Measurements from ENCODE around the gene ARHGAP35. TPM values are rescaled to one million over a fixed set of nuclear protein-coding genes. Genes with fewer than 3 reads are reported as not detected.

The ARHGAP35 gene
- total RNA-seq, 1 donor from 2014 or later = 70.2 TPM

DNA sequence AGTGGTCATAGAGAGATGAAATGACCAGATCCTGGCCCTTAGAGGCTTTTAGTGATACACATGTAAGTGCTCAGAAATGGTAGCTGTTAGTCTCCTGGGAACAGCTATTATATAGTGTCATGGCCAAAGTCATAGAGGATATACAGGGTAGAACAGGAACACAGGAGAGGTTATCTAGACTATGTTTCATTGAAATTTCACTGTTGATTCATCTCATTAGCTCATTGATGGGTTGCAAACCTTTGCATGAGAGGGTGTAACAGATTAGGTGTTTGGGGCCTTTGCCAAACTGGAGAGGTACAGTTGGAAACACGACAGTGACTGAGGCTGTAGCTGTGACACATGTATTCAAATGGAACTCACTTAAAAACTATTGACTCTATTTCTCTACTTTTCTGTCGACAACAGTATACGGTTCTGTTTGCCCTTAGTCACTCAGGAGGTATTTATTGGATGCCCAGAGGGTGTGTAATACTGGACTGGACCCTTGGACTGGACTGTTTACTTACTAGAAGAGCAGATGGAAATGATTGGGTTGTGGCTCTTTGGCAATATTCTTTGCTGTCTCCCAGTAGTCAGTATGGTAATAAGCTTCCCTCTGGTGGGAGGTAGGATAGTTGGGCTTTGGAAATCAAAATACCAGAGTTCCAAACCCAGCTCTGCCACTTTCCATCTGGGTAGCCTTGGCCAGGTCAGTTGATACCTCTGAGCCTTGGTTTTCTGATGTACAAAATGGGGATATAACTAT lies 29.8 kb downstream of the ARHGAP35 start:
- Mint-ChIP-seq H3K27ac (ENCODE audit: unreplicated experiment) (peak overlapping the region; percentile 13), H3K4me1 (ENCODE audit: low read depth) (peaks cover 62% of the 10 kb centered on the region), H3K36me3 (ENCODE audit: low read depth) (no peaks in the 10 kb centered on the region), H3K4me3 (ENCODE audit: unreplicated experiment) (no peak overlapping the region), H3K27me3 (ENCODE audit: low read depth) (no peaks in the 10 kb centered on the region), H3K9me3 (ENCODE audit: low read depth) (peaks cover 3% of the 10 kb centered on the region)
- DNase-seq (ENCODE audit: low spot score) = no peak
- TF ChIP-seq, protein P1, sequence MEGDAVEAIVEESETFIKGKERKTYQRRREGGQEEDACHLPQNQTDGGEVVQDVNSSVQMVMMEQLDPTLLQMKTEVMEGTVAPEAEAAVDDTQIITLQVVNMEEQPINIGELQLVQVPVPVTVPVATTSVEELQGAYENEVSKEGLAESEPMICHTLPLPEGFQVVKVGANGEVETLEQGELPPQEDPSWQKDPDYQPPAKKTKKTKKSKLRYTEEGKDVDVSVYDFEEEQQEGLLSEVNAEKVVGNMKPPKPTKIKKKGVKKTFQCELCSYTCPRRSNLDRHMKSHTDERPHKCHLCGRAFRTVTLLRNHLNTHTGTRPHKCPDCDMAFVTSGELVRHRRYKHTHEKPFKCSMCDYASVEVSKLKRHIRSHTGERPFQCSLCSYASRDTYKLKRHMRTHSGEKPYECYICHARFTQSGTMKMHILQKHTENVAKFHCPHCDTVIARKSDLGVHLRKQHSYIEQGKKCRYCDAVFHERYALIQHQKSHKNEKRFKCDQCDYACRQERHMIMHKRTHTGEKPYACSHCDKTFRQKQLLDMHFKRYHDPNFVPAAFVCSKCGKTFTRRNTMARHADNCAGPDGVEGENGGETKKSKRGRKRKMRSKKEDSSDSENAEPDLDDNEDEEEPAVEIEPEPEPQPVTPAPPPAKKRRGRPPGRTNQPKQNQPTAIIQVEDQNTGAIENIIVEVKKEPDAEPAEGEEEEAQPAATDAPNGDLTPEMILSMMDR (IDR thresholded peaks at IDR 0.05) = no peak

DNA sequence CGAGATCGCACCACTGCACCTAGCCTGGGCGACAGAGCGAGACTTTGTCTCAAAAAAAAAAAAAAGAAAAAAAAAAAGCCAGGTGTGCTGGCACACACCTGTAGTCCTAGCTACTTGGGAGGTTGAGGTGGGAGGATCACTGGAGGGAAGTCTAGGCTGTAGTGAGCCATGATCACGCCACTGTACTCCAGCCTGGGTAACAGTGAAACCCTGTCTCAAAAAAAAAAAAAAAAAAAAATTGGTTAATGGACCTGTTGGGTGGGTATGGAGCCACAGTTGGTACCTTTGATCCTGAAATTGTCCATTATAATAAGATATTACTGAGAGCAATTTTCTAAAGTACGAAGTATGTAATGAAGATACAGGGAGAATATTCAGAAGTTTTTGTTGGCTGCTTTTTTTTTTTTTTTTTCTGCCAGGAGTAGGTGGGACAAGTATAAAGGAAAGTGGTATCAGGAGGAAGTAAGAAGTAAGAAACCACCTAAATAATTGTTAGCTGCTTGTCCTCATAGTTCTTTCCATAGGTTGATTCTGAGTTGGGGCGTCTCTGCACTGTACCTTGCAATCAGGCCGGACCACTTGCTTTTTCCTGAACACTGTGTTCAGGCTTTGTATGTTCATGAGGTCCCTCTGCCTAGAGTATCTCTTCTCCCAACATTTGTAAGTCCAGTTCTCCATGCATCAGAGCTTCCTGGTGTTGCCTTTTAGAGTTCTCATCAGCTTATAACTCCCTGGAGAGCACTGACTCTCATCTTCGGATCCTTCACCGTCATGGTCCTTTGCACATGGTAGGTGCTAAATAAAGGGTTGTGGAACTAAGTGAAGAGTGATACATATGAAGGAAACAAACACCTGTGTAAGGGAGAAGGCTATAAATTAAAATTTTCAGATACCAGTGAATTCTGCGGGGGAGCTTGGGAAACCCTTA lies 31.7 kb downstream of the ARHGAP35 start:
- H3K4me3 Mint-ChIP-seq (ENCODE audit: unreplicated experiment) = no peak overlapping the region

DNA sequence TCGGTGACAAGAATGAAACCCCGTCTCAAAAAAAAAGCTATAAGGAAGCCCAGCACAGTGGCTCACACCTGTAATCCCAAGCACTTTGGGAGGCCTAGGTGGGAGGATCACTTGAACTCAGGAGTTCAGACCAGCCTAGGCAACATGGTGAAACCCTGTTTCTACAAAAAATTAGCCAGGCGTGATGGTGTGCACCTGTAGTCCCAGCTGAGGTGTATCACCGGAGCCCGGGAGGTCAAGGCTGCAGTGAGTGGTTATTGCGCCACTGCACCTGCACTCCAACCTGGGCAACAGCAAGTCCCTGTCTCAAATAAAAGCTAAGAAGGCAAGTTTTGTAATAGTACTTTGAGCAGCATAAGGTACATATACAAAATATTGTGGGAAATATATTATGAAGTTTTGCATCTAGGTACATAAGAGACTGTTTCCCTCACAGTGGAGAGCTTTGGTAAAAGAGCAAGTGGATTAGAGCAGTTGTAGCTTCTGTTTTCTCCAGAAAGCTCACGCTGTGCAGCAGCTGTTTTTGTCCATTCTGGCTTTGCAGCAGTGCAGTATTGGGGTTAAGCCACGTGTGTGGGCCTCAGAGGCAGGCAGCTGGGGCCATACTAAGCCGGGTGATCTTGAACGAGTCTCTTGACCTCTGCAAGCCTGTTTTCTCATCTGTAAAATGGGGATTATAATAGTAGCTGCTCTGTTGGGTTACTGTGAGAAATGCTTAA lies 35.4 kb downstream of the ARHGAP35 start:
- Mint-ChIP-seq H3K4me1 (ENCODE audit: low read depth) (peaks cover 59% of the 10 kb centered on the region), H3K27me3 (ENCODE audit: low read depth) (no peaks in the 10 kb centered on the region), H3K27ac (ENCODE audit: unreplicated experiment) (no peak overlapping the region), H3K4me3 (ENCODE audit: unreplicated experiment) (no peak overlapping the region), H3K36me3 (ENCODE audit: low read depth) (no peaks in the 10 kb centered on the region), H3K9me3 (ENCODE audit: low read depth) (no peaks in the 10 kb centered on the region)
- no peak for DNase-seq (ENCODE audit: low spot score)
- TF ChIP-seq, protein P1 (IDR thresholded peaks at IDR 0.05) = no peak

More for the DNA sequence above, 31.7 kb downstream of the ARHGAP35 start:
- TF ChIP-seq, protein P1 (IDR thresholded peaks at IDR 0.05) = no peak
- Mint-ChIP-seq H3K4me1 (ENCODE audit: low read depth) (peaks cover 50% of the 10 kb centered on the region), H3K36me3 (ENCODE audit: low read depth) (no peaks in the 10 kb centered on the region), H3K27me3 (ENCODE audit: low read depth) (no peaks in the 10 kb centered on the region), H3K27ac (ENCODE audit: unreplicated experiment) (peak overlapping the region; percentile 72), H3K9me3 (ENCODE audit: low read depth) (peaks cover 2% of the 10 kb centered on the region)
- no peak for DNase-seq (ENCODE audit: low spot score)

DNA sequence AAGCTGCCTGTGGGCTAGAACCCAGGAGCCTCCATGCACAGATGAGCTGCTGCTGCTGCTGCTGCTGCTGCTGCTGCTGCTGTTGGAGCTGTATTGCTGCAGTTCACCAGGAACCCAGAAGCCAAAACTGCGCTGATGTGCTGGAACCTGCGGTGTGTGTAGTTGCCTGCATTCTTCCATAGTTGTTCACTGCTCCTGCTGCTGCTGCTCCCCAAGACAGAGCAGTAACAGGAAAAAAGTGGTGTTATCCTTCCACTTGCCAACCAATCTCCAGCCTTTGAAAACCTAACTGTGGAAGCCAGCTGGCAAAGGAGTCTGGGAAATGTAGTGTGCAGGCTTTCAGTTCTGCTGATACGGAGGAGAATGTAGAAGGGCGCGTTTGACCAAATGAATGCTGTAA lies 37.9 kb downstream of the ARHGAP35 start:
- Mint-ChIP-seq H3K4me3 (ENCODE audit: unreplicated experiment) (no peak overlapping the region), H3K4me1 (ENCODE audit: low read depth) (peaks cover 69% of the 10 kb centered on the region), H3K27ac (ENCODE audit: unreplicated experiment) (peak overlapping the region; percentile 50), H3K36me3 (ENCODE audit: low read depth) (no peaks in the 10 kb centered on the region), H3K27me3 (ENCODE audit: low read depth) (no peaks in the 10 kb centered on the region), H3K9me3 (ENCODE audit: low read depth) (no peaks in the 10 kb centered on the region)
- DNase-seq (ENCODE audit: low spot score) = no peak
- TF ChIP-seq, protein P1 (IDR thresholded peaks at IDR 0.05) = no peak

DNA sequence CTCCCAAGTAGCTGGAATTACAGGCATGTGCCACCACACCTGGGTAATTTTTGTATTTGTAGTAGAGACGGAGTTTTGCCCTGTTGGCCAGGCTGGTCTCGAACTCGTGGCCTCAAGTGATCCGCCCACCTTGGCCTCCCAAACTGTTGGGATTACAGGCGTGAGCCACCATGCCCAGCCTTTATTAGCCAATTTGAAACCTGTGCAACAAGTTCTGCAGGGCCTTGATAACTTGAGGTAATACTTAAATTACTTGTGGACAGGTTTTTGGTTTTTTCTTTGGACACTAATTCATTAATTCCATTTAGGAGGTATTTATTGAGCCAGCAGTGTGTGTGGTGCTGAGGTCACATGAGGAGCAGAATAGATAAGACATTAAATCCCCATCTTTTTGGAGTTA lies 39.5 kb downstream of the ARHGAP35 start:
- H3K36me3 Mint-ChIP-seq (ENCODE audit: low read depth) = no peaks in the 10 kb centered on the region
- H3K4me3 Mint-ChIP-seq (ENCODE audit: unreplicated experiment) = no peak overlapping the region
- H3K27me3 Mint-ChIP-seq (ENCODE audit: low read depth) = no peaks in the 10 kb centered on the region
- H3K9me3 Mint-ChIP-seq (ENCODE audit: low read depth) = no peaks in the 10 kb centered on the region
- TF ChIP-seq, protein P1 (IDR thresholded peaks at IDR 0.05) = no peak
- H3K27ac Mint-ChIP-seq (ENCODE audit: unreplicated experiment) = peak overlapping the region; percentile 45
- peaks cover 71% of the 10 kb centered on the region for H3K4me1 Mint-ChIP-seq (ENCODE audit: low read depth)
- no peak for DNase-seq (ENCODE audit: low spot score)

Measured in chondrocyte (in vitro differentiated cells).